Measurements from ENCODE around the gene PACRG. TPM values are rescaled to one million over a fixed set of nuclear protein-coding genes. Genes with fewer than 3 reads are reported as not detected.

Gene PACRG
- total and polyA plus RNA-seq, 2 of the 8 experiments (the other 6 are each of a cell fraction or from before 2014, with no cell fraction given) = 0.44 to 0.54 TPM

GRCh38 chr6:162898011-162898410, 170.2 kb downstream of the PACRG start:
- Histone ChIP-seq H2BK12ac (ENCODE audit: low read depth, low read length) (no peak overlapping the region), H2BK20ac (ENCODE audit: low read length) (no peak overlapping the region), H4K8ac (ENCODE audit: extremely low read depth, insufficient read depth, low read length) (no peak overlapping the region), H2BK120ac (replicated peaks; ENCODE audit: low read depth, low read length) (no peak overlapping the region), H2AFZ (ENCODE audit: low read length) (no peak overlapping the region), H3K4me2 (ENCODE audit: insufficient read depth in 1 of 2, low read depth in 2 of 2, low read length in 2 of 2) (no peak overlapping the region), H3K4me3 (ENCODE audit: extremely low read depth in 1 of 4, insufficient read depth in 2 of 4, low read depth in 3 of 4, low read length in 4 of 4) (no peak overlapping the region), H3K56ac (replicated peaks; ENCODE audit: insufficient read length, low read depth, low read length) (no peak overlapping the region), H2AK5ac (ENCODE audit: low read depth, low read length) (no peak overlapping the region), H3K9me3 (ENCODE audit: insufficient read depth in 2 of 2, low read depth in 1 of 2, low read length in 1 of 2) (no peaks in the 10 kb centered on the region), H3K79me1 (ENCODE audit: low read depth, low read length) (no peaks in the 10 kb centered on the region), H3K36me3 (ENCODE audit: control insufficient read depth in 2 of 4, insufficient read depth in 4 of 4, low read length in 3 of 4) (no peaks in the 10 kb centered on the region), H3K23me2 (ENCODE audit: low read depth, low read length) (no peaks in the 10 kb centered on the region), H3K18ac (ENCODE audit: extremely low read depth, low read length) (no peak overlapping the region), H3K27ac (ENCODE audit: low read depth, low read length) (no peak overlapping the region), H4K20me1 (replicated peaks in 1 of 2; ENCODE audit: control insufficient read depth in 1 of 2, insufficient read depth in 2 of 2, low read length in 2 of 2) (no peaks in the 10 kb centered on the region), H4K5ac (ENCODE audit: insufficient read length, low read depth, low read length) (no peak overlapping the region), H3K9ac (replicated peaks in 1 of 4; ENCODE audit: extremely low read depth in 1 of 4, low read depth in 3 of 4, low read length in 3 of 4) (no peak overlapping the region), H3K27me3 (replicated peaks in 1 of 4; ENCODE audit: control insufficient read depth in 3 of 4, extremely low read depth in 1 of 4, insufficient read depth in 3 of 4, low read length in 3 of 4) (no peaks in the 10 kb centered on the region), H2BK15ac (ENCODE audit: low read length) (no peak overlapping the region), H3K4ac (replicated peaks; ENCODE audit: insufficient read length, low read depth, low read length) (no peak overlapping the region), H3K4me1 (replicated peaks in 1 of 4; ENCODE audit: control insufficient read depth in 3 of 4, insufficient read depth in 4 of 4, low read length in 3 of 4) (no peaks in the 10 kb centered on the region), H3K23ac (ENCODE audit: insufficient read length) (no peak overlapping the region), H4K91ac (replicated peaks; ENCODE audit: insufficient read length, low read length) (no peak overlapping the region), H3K14ac (ENCODE audit: insufficient read length) (no peak overlapping the region), H2BK5ac (ENCODE audit: low read depth, low read length) (no peak overlapping the region), H3K79me2 (ENCODE audit: control insufficient read depth in 1 of 2, insufficient read depth in 2 of 2, low read length in 2 of 2) (no peaks in the 10 kb centered on the region)
- CTCF ChIA-PET (ENCODE audit: partially characterized antibody) = interaction anchor here (3.5 kb wide), 1 partner anchor 9 kb away, joined by 10 read pairs; no protein-coding TSS in a partner anchor
- 92% methylated on average over 8 of the region's 8 CpGs; no CpG with 5 or more reads in 1 of the 2 experiments for WGBS, 2 experiments (ENCODE audit: extremely low coverage in 1 of 2, insufficient coverage in 1 of 2, insufficient read length in 1 of 2, insufficient replicate concordance in 2 of 2, low coverage in 1 of 2, low lambda C conversion rate in 2 of 2, missing lambda C conversion rate in 1 of 2)
- FAIRE-seq (no peak), DNase-seq (ENCODE audit: low read depth in 1 of 2, low spot score in 2 of 2) (no peak)
- POLR2A ChIA-PET (ENCODE audit: partially characterized antibody) = no interaction called here
- TF ChIP-seq SRF (IDR thresholded peaks at IDR 0.05; ENCODE audit: low read depth, low read length) (no peak), CEBPB (IDR thresholded peaks at IDR 0.05; ENCODE audit: low read depth, low read length) (no peak), EGR1 (IDR thresholded peaks at IDR 0.05; ENCODE audit: borderline replicate concordance, low read depth, low read length) (no peak), BRCA1 (IDR thresholded peaks at IDR 0.05; ENCODE audit: low read depth, low read length) (no peak), JUN (IDR thresholded peaks at IDR 0.05; ENCODE audit: low read depth, low read length) (no peak), TEAD4 (IDR thresholded peaks at IDR 0.05; ENCODE audit: low read depth, low read length) (no peak), SP1 (IDR thresholded peaks at IDR 0.05; ENCODE audit: low read depth, low read length) (no peak), POLR2A (IDR thresholded peaks at IDR 0.05; ENCODE audit: control extremely low read depth in 1 of 2, low read depth in 2 of 2, low read length in 2 of 2) (no peak), SP4 (IDR thresholded peaks at IDR 0.05; ENCODE audit: low read length) (no peak), MAFK (IDR thresholded peaks at IDR 0.05; ENCODE audit: low read depth, low read length) (no peak), JUND (IDR thresholded peaks at IDR 0.05; ENCODE audit: low read length) (no peak), ATF2 (IDR thresholded peaks at IDR 0.05; ENCODE audit: low read length) (no peak), SUZ12 (IDR thresholded peaks at IDR 0.05; ENCODE audit: low read length) (no peak), ZNF274 (IDR thresholded peaks at IDR 0.05; ENCODE audit: borderline replicate concordance, extremely low read depth, low read length) (no peak)
